Thymus (tissue), 11 donors: ENCODE data around the gene FAM156B. TPM values are rescaled to one million over a fixed set of nuclear protein-coding genes. Genes with fewer than 3 reads are reported as not detected.
"Not testable (repeated sequence)": the region's sequence is repeated elsewhere in the genome, so short reads cannot be mapped to it uniquely, and the experiment has no call there.

ENCODE experiments used
- DNase-seq, 9 donors: peaks; one replicate each; pipeline ENCODE4 v3.0.0-alpha.2; 2013; ENCODE audit warnings: low spot score in 9 of 9, low read depth in 6 of 9, missing footprints in 1 of 9
- H3K27ac ChIP-seq, 2 donors: one replicate each; pipeline ENCODE4 v1.5.1; 2013; ENCODE audit warnings: control low read depth in 1 of 2, low read depth in 1 of 2, low read length in 1 of 2, mild to moderate bottlenecking in 1 of 2, moderate library complexity in 1 of 2
- H3K27me3 ChIP-seq, 2 donors: one replicate each; pipeline ENCODE4 v1.5.1; 2013; ENCODE audit warnings: low read length in 1 of 2; ENCODE audit not compliant: control insufficient read depth in 2 of 2, insufficient read depth in 1 of 2
- H3K36me3 ChIP-seq, 2 donors: one replicate each; pipeline ENCODE4 v1.5.1; 2013; ENCODE audit warnings: low read length in 1 of 2, mild to moderate bottlenecking in 1 of 2, moderate library complexity in 1 of 2; ENCODE audit not compliant: control insufficient read depth in 2 of 2, insufficient read depth in 2 of 2
- H3K4me1 ChIP-seq, 2 donors: one replicate each; pipeline ENCODE4 v1.5.1; 2013; ENCODE audit warnings: low read length in 2 of 2; ENCODE audit not compliant: control insufficient read depth in 2 of 2, insufficient read depth in 2 of 2
- H3K4me3 ChIP-seq, 2 donors: one replicate each; pipeline ENCODE4 v1.5.1; 2013; ENCODE audit warnings: low read length in 2 of 2, control low read depth in 1 of 2, mild to moderate bottlenecking in 1 of 2
- H3K9me3 ChIP-seq, 2 donors: one replicate each; pipeline ENCODE4 v1.5.1; 2013; ENCODE audit warnings: low read length in 1 of 2, mild to moderate bottlenecking in 1 of 2; ENCODE audit not compliant: control insufficient read depth in 2 of 2, insufficient read depth in 1 of 2
- WGBS: extraction: QIAGEN DNeasy Blood & Tissue Kit; methylation state at CpG from one replicate; pipeline ENCODE4 v1.1.7; 2013; 5-methylcytosine and 5-hydroxymethylcytosine counted together
- polyA plus RNA-seq: library from polyadenylated mRNA; stranded (reverse); fragments of 200-250 nt; gene quantifications from one replicate; pipeline ENCODE4 v1.2.3, GENCODE V29; 2013
- total RNA-seq: library from RNA; stranded (reverse); fragments of 120-200 nt; gene quantifications from one replicate; pipeline ENCODE4 v1.2.4, GENCODE V29; 2013
- donor health status: healthy.

Gene FAM156B
- total and polyA plus RNA-seq, 2 donors, result 8.4 to 70.5 TPM

GRCh38 chrX:52874661-52875060 lies 22.5 kb upstream of the FAM156B start:
- Histone ChIP-seq H3K4me1 (no peaks in the 10 kb centered on the region), H3K27ac (no peak overlapping the region), H3K36me3 (no peaks in the 10 kb centered on the region), H3K4me3 (no peak overlapping the region), H3K27me3 (no peaks in the 10 kb centered on the region), H3K9me3 (no peaks in the 10 kb centered on the region)
- 92% methylated on average over 5 of the region's 5 CpGs for WGBS
- no peak for DNase-seq

DNA sequence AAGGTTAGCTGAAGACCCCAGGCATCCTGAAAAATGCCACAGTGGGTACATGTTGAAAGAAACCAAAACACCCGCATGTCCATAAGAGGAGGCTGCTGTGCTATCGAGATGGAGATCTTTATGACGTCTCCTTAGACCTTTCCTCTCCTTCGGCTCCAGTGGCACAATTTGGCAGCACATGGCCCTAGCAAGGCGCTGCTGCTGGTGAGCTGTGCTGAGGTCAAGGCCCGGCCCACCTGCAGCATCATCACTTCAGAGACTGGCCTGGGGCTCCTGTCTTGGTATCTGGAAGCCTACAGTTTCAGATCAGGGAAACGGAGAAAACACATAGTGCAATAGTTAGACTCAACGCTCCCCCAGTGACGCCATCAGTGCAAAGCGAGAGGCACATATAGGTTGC lies 21.7 kb upstream of the FAM156B start:
- not testable (repeated sequence) for H3K36me3 ChIP-seq, DNase-seq, H3K4me1 ChIP-seq, H3K27ac ChIP-seq, H3K9me3 ChIP-seq, H3K27me3 ChIP-seq, H3K4me3 ChIP-seq
- 95% methylated on average over 8 of the region's 10 CpGs for WGBS

- H3K27ac ChIP-seq, DNase-seq, H3K36me3 ChIP-seq, H3K4me3 ChIP-seq, H3K27me3 ChIP-seq, H3K4me1 ChIP-seq, H3K9me3 ChIP-seq: not testable (repeated sequence)
- 70% methylated on average over 6 of the region's 6 CpGs for WGBS
These were observed 20.7 kb upstream of the FAM156B start for GRCh38 chrX:52876386-52876785.

DNA sequence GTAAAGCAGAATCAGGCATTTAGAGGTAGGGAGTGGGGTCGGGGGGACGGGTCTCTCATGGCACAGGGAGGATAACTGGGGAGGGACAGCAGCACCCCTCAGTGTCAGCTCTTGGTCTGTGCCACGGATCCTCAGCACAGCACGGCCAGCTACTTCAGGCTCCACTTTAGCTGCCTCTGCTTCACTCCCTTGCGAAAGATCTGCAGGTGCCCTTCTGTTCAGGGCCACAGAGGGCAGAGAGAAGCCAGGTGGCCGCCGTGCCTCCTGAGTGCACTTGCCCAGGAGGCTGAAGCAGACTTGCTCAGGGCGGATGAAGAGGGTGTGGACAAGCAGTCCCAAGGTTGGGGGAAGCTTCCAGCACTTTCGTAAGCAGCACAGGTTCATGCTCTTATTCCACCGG lies 9.7 kb upstream of the FAM156B start:
- not testable (repeated sequence) for H3K4me1 ChIP-seq, H3K4me3 ChIP-seq, H3K27ac ChIP-seq, DNase-seq, H3K36me3 ChIP-seq, H3K27me3 ChIP-seq, H3K9me3 ChIP-seq
- no CpG with 5 or more reads among the region's 10 CpGs for WGBS

GRCh38 chrX:52888090-52888489 lies 9.0 kb upstream of the FAM156B start:
- WGBS, result no CpG with 5 or more reads among the region's 9 CpGs
- not testable (repeated sequence) for H3K9me3 ChIP-seq, H3K4me3 ChIP-seq, H3K27me3 ChIP-seq, H3K4me1 ChIP-seq, H3K27ac ChIP-seq, H3K36me3 ChIP-seq, DNase-seq

- H3K9me3 ChIP-seq, H3K27me3 ChIP-seq, H3K36me3 ChIP-seq, H3K4me3 ChIP-seq, H3K4me1 ChIP-seq, H3K27ac ChIP-seq, DNase-seq: not testable (repeated sequence)
- WGBS, result no CpG with 5 or more reads among the region's 8 CpGs
These were observed 692 bp upstream of the FAM156B start for GRCh38 chrX:52896438-52896837.

DNA sequence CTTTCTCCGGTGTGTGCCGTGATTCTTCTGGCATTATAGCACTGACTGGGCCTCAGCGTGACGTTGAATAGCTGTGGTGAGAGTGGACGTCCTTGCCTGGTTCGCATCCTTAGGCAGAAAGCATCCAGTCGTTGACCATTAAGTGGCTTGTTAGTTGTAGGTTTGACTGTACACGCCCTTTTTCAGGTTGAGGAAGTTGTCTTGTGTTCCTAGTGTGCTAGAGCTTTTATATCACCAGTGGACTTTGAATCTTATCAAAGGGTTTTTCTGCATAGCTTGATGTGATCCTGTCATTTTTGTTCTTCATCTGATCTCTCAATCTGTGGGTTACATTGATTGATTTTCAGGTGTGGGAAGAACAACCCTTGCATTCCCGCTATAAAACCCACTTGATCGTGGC lies 8.4 kb downstream of the FAM156B start:
- not testable (repeated sequence) for H3K4me1 ChIP-seq, H3K27me3 ChIP-seq, DNase-seq, H3K36me3 ChIP-seq, H3K27ac ChIP-seq, H3K4me3 ChIP-seq, H3K9me3 ChIP-seq
- no CpG with 5 or more reads among the region's 10 CpGs for WGBS

DNA sequence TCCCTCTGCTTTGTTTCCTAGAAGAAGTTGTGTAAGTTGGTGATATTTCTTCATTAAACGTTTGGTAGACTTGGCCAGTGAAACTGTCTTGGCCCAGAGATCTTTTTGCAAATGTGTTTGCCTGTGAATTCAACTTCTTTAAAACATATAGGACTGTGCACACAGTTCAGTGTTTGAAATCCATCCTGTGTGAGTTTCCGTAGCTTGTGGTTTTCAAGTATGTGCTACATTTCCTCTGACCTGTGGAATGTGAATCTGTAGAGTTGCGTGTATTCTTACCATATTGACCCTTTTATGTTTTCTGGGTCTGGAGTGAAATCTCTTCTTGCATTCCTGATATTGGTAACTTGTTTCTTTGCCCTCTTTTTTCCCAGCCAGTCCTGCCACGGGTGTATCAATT lies 8.9 kb downstream of the FAM156B start:
- DNase-seq, H3K27me3 ChIP-seq, H3K4me3 ChIP-seq, H3K36me3 ChIP-seq, H3K9me3 ChIP-seq, H3K4me1 ChIP-seq, H3K27ac ChIP-seq: not testable (repeated sequence)
- no CpG with 5 or more reads among the region's 4 CpGs for whole genome bisulfite sequencing

DNA sequence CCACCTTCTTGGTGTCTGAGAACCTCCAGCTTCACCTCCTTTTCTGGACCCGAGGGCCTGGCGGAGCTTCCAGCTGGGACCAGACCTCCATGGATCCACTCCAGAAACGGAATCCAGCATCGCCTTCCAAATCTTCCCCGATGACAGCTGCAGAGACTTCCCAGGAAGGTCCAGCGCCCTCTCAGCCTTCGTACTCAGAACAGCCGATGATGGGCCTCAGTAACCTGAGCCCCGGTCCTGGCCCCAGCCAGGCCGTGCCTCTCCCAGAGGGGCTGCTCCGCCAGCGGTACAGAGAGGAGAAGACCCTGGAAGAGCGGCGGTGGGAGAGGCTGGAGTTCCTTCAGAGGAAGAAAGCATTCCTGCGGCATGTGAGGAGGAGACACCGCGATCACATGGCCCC lies 10.0 kb downstream of the FAM156B start:
- H3K27me3 ChIP-seq, H3K36me3 ChIP-seq, DNase-seq, H3K27ac ChIP-seq, H3K9me3 ChIP-seq, H3K4me1 ChIP-seq, H3K4me3 ChIP-seq: not testable (repeated sequence)
- no CpG with 5 or more reads among the region's 17 CpGs for WGBS

GRCh38 chrX:52907900-52908299 lies 10.8 kb downstream of the FAM156B start:
- not testable (repeated sequence) for H3K4me1 ChIP-seq, H3K4me3 ChIP-seq, H3K27me3 ChIP-seq, H3K9me3 ChIP-seq, H3K27ac ChIP-seq, DNase-seq, H3K36me3 ChIP-seq
- WGBS, result no CpG with 5 or more reads among the region's 17 CpGs
